IMR-90 (cell line): ENCODE results near the gene CEACAM16. TPM values are rescaled to one million over a fixed set of nuclear protein-coding genes. Genes with fewer than 3 reads are reported as not detected.

Experiments used
- ATAC-seq: fragments of 200-7000 bp; cut with Tn5 transposase; 2 replicates; pipeline ENCODE4 v1.9.1; 2020; ENCODE audit warnings: low read depth, mild to moderate bottlenecking, moderate library complexity
- BruUV-seq: library from RNA; stranded (reverse); fragments of 400-500 nt; replicated peaks from 2 replicates; lab custom pipeline; 2021; lab: Mats Ljungman, UMichigan
- CTCF ChIA-PET: fragments of 300-600 bp; formaldehyde crosslinking; extraction: SDS; loops from one replicate; lab custom pipeline; 2021; ENCODE audit warnings: antibody characterized with exemption; lab: Yijun Ruan, JAX
- POLR2A ChIA-PET: fragments of 300-600 bp; sonication (Branson Sonifier 250); formaldehyde crosslinking; loops from one replicate; lab custom pipeline; 2022; ENCODE audit warnings: antibody characterized with exemption; ENCODE audit not compliant: unreplicated experiment; lab: Charles Lee
- DNase-seq: peaks from one replicate; pipeline ENCODE4 v3.0.0; 2013
- H2AFZ ChIP-seq: replicated peaks from 2 replicates; pipeline ENCODE3; 2013; ENCODE audit warnings: low read length, mild to moderate bottlenecking; ENCODE audit not compliant: poor library complexity
- H2AK5ac ChIP-seq: 2 replicates; pipeline ENCODE4 v1.6.1; 2013; ENCODE audit warnings: low read depth, low read length, inconsistent platforms
- H2AK9ac ChIP-seq: replicated peaks from 2 replicates; pipeline ENCODE3; 2013; ENCODE audit warnings: mild to moderate bottlenecking, low read depth, low read length, moderate library complexity; ENCODE audit not compliant: poor library complexity
- H2BK120ac ChIP-seq: 2 replicates; pipeline ENCODE4 v1.6.1; 2013; ENCODE audit warnings: low read depth, low read length, inconsistent platforms
- H2BK15ac ChIP-seq: 3 replicates; pipeline ENCODE4 v1.6.1; 2013; ENCODE audit warnings: low read depth, low read length, inconsistent platforms
- H2BK20ac ChIP-seq: 2 replicates; pipeline ENCODE4 v1.6.1; 2013; ENCODE audit warnings: low read depth, mild to moderate bottlenecking, inconsistent platforms, low read length, moderate library complexity
- H2BK5ac ChIP-seq: 2 replicates; pipeline ENCODE4 v1.6.1; 2013; ENCODE audit warnings: mild to moderate bottlenecking, low read depth, low read length, inconsistent platforms; ENCODE audit not compliant: poor library complexity, severe bottlenecking
- H3K14ac ChIP-seq: replicated peaks from 2 replicates; pipeline ENCODE4 v1.6.1; 2013; ENCODE audit warnings: low read depth, low read length, inconsistent platforms
- H3K18ac ChIP-seq: 2 replicates; pipeline ENCODE4 v1.6.1; 2013; ENCODE audit warnings: low read depth, low read length, control low read depth
- H3K23ac ChIP-seq: 2 replicates; pipeline ENCODE4 v1.6.1; 2013; ENCODE audit warnings: low read depth, low read length, inconsistent platforms
- H3K27ac ChIP-seq: 2 replicates; pipeline ENCODE4 v1.5.1; 2013; ENCODE audit warnings: mild to moderate bottlenecking, control low read depth, low read length; ENCODE audit not compliant: insufficient read depth
- H3K27me3 ChIP-seq: 2 replicates; pipeline ENCODE4 v1.6.1; 2013; ENCODE audit warnings: low read length; ENCODE audit not compliant: control insufficient read depth, insufficient read depth
- H3K36me3 ChIP-seq: 2 replicates; pipeline ENCODE4 v1.6.1; 2013; ENCODE audit warnings: low read length, mixed read lengths; ENCODE audit not compliant: control insufficient read depth, insufficient read depth
- H3K4ac ChIP-seq: 2 replicates; pipeline ENCODE4 v1.6.1; 2013; ENCODE audit warnings: low read depth, low read length, inconsistent platforms
- H3K4me1 ChIP-seq: 2 replicates; pipeline ENCODE4 v1.6.1; 2013; ENCODE audit warnings: low read length, mixed read lengths; ENCODE audit not compliant: control insufficient read depth, insufficient read depth
- H3K4me2 ChIP-seq: 2 replicates; pipeline ENCODE4 v1.6.1; 2013; ENCODE audit warnings: low read depth, mild to moderate bottlenecking, control low read depth, low read length, moderate library complexity
- H3K4me3 ChIP-seq: 2 replicates; pipeline ENCODE4 v1.5.1; 2013; ENCODE audit warnings: low read depth, mild to moderate bottlenecking, control low read depth, low read length, moderate library complexity; ENCODE audit not compliant: insufficient read depth
- H3K56ac ChIP-seq: 2 replicates; pipeline ENCODE4 v1.6.1; 2013; ENCODE audit warnings: low read length, inconsistent platforms; ENCODE audit not compliant: insufficient read depth; ENCODE audit errors: extremely low read depth
- H3K79me1 ChIP-seq, 2 experiments: 2 replicates each; pipeline ENCODE4 v1.6.1; 2013; ENCODE audit warnings: low read length in 2 of 2, inconsistent platforms in 1 of 2, low read depth in 1 of 2
- H3K9ac ChIP-seq: 2 replicates; pipeline ENCODE4 v1.6.1; 2013; ENCODE audit warnings: low read depth, low read length, control low read depth
- H3K9me1 ChIP-seq: 2 replicates; pipeline ENCODE4 v1.6.1; 2013; ENCODE audit warnings: low read length, inconsistent platforms; ENCODE audit not compliant: insufficient read depth
- H3K9me3 ChIP-seq: 2 replicates; pipeline ENCODE4 v1.6.1; 2013; ENCODE audit warnings: low read length; ENCODE audit not compliant: control insufficient read depth, insufficient read depth
- H4K20me1 ChIP-seq: 2 replicates; pipeline ENCODE4 v1.6.1; 2013; ENCODE audit warnings: low read length, inconsistent platforms; ENCODE audit not compliant: insufficient read depth
- H4K5ac ChIP-seq: 2 replicates; pipeline ENCODE4 v1.6.1; 2013; ENCODE audit warnings: mild to moderate bottlenecking, low read depth, low read length, control low read depth
- H4K8ac ChIP-seq, 2 experiments: 2 replicates each; pipeline ENCODE4 v1.6.1; 2013; ENCODE audit warnings: low read depth in 2 of 2, low read length in 2 of 2, control low read depth in 1 of 2, inconsistent platforms in 1 of 2
- H4K91ac ChIP-seq: 2 replicates; pipeline ENCODE4 v1.6.1; 2013; ENCODE audit warnings: low read depth, low read length, inconsistent platforms; ENCODE audit not compliant: insufficient read depth
- FOS ChIP-seq: fragments of 150-350 bp; IDR thresholded peaks from 2 replicates; pipeline ENCODE4 v1.6.1; 2016; ENCODE audit warnings: low read depth, low read length
- USF2 ChIP-seq: fragments of 150-350 bp; IDR thresholded peaks from 2 replicates; pipeline ENCODE4 v1.6.1; 2017; ENCODE audit warnings: mild to moderate bottlenecking, antibody characterized with exemption, low read length, low read depth
- WGBS, 2 experiments: methylation state at CpG; one replicate each; pipeline versions ENCODE4 v1.1.5 to v1.1.7; 2013; ENCODE audit warnings: missing lambda C conversion rate in 2 of 2; ENCODE audit not compliant: insufficient read length in 1 of 2; ENCODE audit errors: extremely low coverage in 2 of 2; 5-methylcytosine and 5-hydroxymethylcytosine counted together
- dilution Hi-C: fragments of 300-500 bp; cut with HindIII; formaldehyde crosslinking; loops from one replicate; pipeline ENCODE4 v1.14.3; 2018; ENCODE audit warnings: low sequenced_read_pairs; ENCODE audit not compliant: unreplicated experiment
- in situ Hi-C: fragments of 300-500 bp; cut with MboI; formaldehyde crosslinking; loops from 3 replicates; pipeline ENCODE4 v1.14.3; 2019; ENCODE audit warnings: low sequenced_read_pairs, inconsistent platforms, mixed read lengths
- intact Hi-C: fragments of 100-400 bp; cut with micrococcal nuclease; formaldehyde crosslinking; loops from 2 replicates; pipeline ENCODE4 v1.10.0; 2022
- polyA plus RNA-seq, 3 experiments: library from polyadenylated mRNA; depleted of rRNA; stranded (reverse); fragments of >200 nt; gene quantifications; 2 replicates each; pipeline ENCODE4 v1.2.3, GENCODE V29; 2012; ENCODE audit warnings: low replicate concordance in 1 of 3
- total RNA-seq: library from RNA; depleted of rRNA; stranded (reverse); fragments of >200 nt; gene quantifications from 2 replicates; pipeline ENCODE4 v1.2.3, GENCODE V29; 2012

Gene CEACAM16
- total and polyA plus RNA-seq, 2 of the 4 experiments (the other 2 are of a cell fraction), result not detected

DNA sequence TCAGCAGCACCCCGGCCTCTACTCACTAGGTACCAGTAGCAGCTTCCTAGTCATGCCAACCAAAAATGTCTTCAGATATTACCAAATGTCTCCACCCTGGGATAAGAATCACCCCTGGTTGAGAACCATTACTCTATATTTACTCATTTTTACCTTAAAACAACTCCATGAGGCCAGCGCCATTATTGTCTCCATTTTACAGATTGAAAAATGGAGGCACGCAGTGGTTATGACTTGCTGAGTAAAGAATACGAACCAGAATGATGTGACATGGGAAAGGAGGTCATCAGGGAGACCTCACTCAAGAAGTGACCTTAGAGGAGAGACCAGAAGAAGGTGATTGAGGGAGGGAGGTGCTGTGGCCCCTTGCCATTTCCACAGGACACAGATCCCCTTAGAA lies 25.4 kb upstream of the CEACAM16 start:
- Histone ChIP-seq H2AK5ac (no peak overlapping the region), H2AFZ (no peak overlapping the region), H3K14ac (no peak overlapping the region), H3K36me3 (peaks cover 7% of the 10 kb centered on the region; the same call in 1 of the 2 replicates), H3K79me1 (no peaks in the 10 kb centered on the region), H3K4me3 (no peak overlapping the region), H3K23ac (no peak overlapping the region), H3K27ac (no peak overlapping the region), H4K5ac (no peak overlapping the region), H4K91ac (no peak overlapping the region), H2BK5ac (no peak overlapping the region), H2BK20ac (no peak overlapping the region), H4K20me1 (no peaks in the 10 kb centered on the region), H4K8ac (no peak overlapping the region), H3K9me1 (peaks cover 10% of the 10 kb centered on the region; the same call in 1 of the 2 replicates), H3K18ac (no peak overlapping the region), H3K9me3 (0 out of 2 replicates have a peak, but pooled peaks cover 2% of the 10 kb centered on the region), H2BK15ac (no peak overlapping the region), H3K27me3 (no peaks in the 10 kb centered on the region), H3K9ac (no peak overlapping the region), H2BK120ac (no peak overlapping the region), H3K4me2 (no peak overlapping the region), H3K4ac (no peak overlapping the region), H3K4me1 (peaks cover 3% of the 10 kb centered on the region), H2AK9ac (no peak overlapping the region), H3K56ac (no peak overlapping the region)
- ChIA-PET CTCF (no interaction called here), POLR2A (no interaction called here)
- WGBS, 2 experiments, result no CpG with 5 or more reads among the region's 4 CpGs
- BruUV-seq, result no TSS peak
- TF ChIP-seq USF2, result no peak
- TF ChIP-seq FOS, result no peak
- dilution Hi-C loops (no loop called here), in situ Hi-C loops (no loop called here), intact Hi-C loops (no loop called here)
- DNase-seq, result no peak
- no peak for ATAC-seq
